Lower lobe of right lung (tissue), 2 donors: ENCODE data around the gene TMEM89. TPM values are rescaled to one million over a fixed set of nuclear protein-coding genes. Genes with fewer than 3 reads are reported as not detected.

Source experiments
- ATAC-seq, 2 donors: fragments of 200-7000 bp; cut with Tn5 transposase; one replicate each; pipeline ENCODE4 v1.9.1; 2020 to 2022; ENCODE audit warnings: mild to moderate bottlenecking in 2 of 2, moderate library complexity in 2 of 2
- DNase-seq: peaks from one replicate; pipeline ENCODE4 v3.0.0-alpha.2; 2020
- H3K27ac ChIP-seq: fragments of 200-600 bp; one replicate; pipeline ENCODE4 v1.8.0; 2022
- H3K27me3 ChIP-seq: fragments of 200-600 bp; one replicate; pipeline ENCODE4 v1.8.0; 2022; ENCODE audit warnings: low read depth
- H3K36me3 ChIP-seq: fragments of 200-600 bp; one replicate; pipeline ENCODE4 v1.8.0; 2022; ENCODE audit warnings: mild to moderate bottlenecking
- H3K4me1 ChIP-seq: fragments of 200-600 bp; one replicate; pipeline ENCODE4 v1.8.0; 2022
- H3K4me3 ChIP-seq: fragments of 200-600 bp; one replicate; pipeline ENCODE4 v1.8.0; 2022; ENCODE audit warnings: mild to moderate bottlenecking
- H3K9me3 ChIP-seq: fragments of 200-600 bp; one replicate; pipeline ENCODE4 v1.8.0; 2022
- intact Hi-C: fragments of 100-400 bp; cut with DNase I; formaldehyde crosslinking; loops from one replicate; pipeline ENCODE4 v1.11.0; 2022
- total RNA-seq: library from RNA; stranded (reverse); fragmentation: NEBNext Ultra II Directional; extraction: Animal tissue kit (Norgen Biotek cat#: 25700); gene quantifications from one replicate; pipeline ENCODE4 v1.2.1, GENCODE V29; 2021
- TF ChIP-seq, protein P1 (sequence below): fragments of 200-600 bp; IDR thresholded peaks from one replicate; pipeline ENCODE4 v1.8.0; 2022; ENCODE audit warnings: antibody characterized with exemption, mild to moderate bottlenecking
- donor health status: DM: no; HTN: yes; CAD: no; lungs with severe emphysema.

TMEM89 gene
- total RNA-seq, 1 donor from 2014 or later: not detected

- Histone ChIP-seq H3K9me3 (no peaks in the 10 kb centered on the region), H3K27me3 (no peaks in the 10 kb centered on the region), H3K4me3 (no peak overlapping the region), H3K4me1 (no peaks in the 10 kb centered on the region), H3K36me3 (no peaks in the 10 kb centered on the region), H3K27ac (no peak overlapping the region)
- DNase-seq: no peak
- TF ChIP-seq, protein P1, sequence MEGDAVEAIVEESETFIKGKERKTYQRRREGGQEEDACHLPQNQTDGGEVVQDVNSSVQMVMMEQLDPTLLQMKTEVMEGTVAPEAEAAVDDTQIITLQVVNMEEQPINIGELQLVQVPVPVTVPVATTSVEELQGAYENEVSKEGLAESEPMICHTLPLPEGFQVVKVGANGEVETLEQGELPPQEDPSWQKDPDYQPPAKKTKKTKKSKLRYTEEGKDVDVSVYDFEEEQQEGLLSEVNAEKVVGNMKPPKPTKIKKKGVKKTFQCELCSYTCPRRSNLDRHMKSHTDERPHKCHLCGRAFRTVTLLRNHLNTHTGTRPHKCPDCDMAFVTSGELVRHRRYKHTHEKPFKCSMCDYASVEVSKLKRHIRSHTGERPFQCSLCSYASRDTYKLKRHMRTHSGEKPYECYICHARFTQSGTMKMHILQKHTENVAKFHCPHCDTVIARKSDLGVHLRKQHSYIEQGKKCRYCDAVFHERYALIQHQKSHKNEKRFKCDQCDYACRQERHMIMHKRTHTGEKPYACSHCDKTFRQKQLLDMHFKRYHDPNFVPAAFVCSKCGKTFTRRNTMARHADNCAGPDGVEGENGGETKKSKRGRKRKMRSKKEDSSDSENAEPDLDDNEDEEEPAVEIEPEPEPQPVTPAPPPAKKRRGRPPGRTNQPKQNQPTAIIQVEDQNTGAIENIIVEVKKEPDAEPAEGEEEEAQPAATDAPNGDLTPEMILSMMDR: no peak
- intact Hi-C loops: no loop called here
- no peak for ATAC-seq
Observed at GRCh38 chr3:48581621-48582481, 39.7 kb downstream of the TMEM89 start.

DNA sequence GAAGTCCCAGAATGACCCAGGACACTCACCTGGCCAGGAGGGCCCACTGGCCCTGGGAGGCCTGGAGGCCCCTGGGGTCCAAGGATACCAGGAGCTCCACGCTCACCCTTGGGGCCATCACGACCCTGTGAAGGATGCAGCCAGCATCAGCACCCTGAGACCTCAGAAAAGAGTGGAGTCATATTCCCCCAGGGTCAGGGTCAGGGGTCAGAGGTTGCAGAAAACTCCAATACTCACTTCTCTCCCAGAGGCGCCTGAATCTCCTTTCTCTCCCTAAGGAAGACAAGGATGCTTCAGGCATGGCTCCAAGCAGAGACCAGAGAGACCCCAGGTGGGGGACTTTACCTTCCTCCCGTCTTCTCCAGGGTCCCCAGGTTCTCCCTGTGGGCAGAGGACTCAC is 44.9 kb downstream of the TMEM89 start:
- Histone ChIP-seq H3K9me3 (no peaks in the 10 kb centered on the region), H3K27me3 (no peaks in the 10 kb centered on the region), H3K4me3 (no peak overlapping the region), H3K36me3 (no peaks in the 10 kb centered on the region), H3K27ac (no peak overlapping the region), H3K4me1 (no peaks in the 10 kb centered on the region)
- DNase-seq (no peak), ATAC-seq (no peak)
- TF ChIP-seq, protein P1: no peak
- intact Hi-C loops: no loop called here

GRCh38 chr3:48575366-48575765 is 46.2 kb downstream of the TMEM89 start:
- ATAC-seq: no peak

GRCh38 chr3:48573973-48574585 is 47.5 kb downstream of the TMEM89 start:
- H3K9me3 ChIP-seq: no peaks in the 10 kb centered on the region
- TF ChIP-seq, protein P1: no peak
- H3K27ac ChIP-seq: no peak overlapping the region
- DNase-seq (no peak), ATAC-seq (no peak)
- no peaks in the 10 kb centered on the region for H3K27me3 ChIP-seq
- H3K4me1 ChIP-seq: no peaks in the 10 kb centered on the region
- no peak overlapping the region for H3K4me3 ChIP-seq
- intact Hi-C loops: no loop called here
- H3K36me3 ChIP-seq: no peaks in the 10 kb centered on the region

More at GRCh38 chr3:48575366-48575765, 46.2 kb downstream of the TMEM89 start:
- Histone ChIP-seq H3K27ac (no peak overlapping the region), H3K9me3 (no peaks in the 10 kb centered on the region), H3K4me1 (no peaks in the 10 kb centered on the region), H3K4me3 (no peak overlapping the region), H3K27me3 (no peaks in the 10 kb centered on the region), H3K36me3 (no peaks in the 10 kb centered on the region)
- intact Hi-C loops: no loop called here
- DNase-seq: no peak
- TF ChIP-seq, protein P1: no peak

DNA sequence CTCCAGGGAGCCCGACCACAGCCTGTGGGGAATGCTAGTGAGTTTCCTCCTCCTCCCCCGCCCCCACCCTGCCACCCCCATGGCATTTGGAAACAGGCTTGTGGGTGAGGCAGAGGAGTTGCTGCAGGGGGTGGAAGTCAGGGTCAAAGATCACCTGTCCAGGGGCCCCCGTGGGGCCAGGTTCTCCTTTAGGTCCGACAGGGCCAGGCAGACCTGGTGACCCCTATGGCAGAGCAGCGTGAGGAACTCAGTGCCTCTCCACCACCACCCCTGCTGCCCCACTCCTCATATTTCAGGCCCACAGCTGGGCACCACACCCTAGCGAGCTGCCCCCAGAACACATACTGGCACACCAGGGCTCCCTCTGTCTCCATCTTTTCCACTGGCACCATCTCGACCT is 49.1 kb downstream of the TMEM89 start:
- no peaks in the 10 kb centered on the region for H3K9me3 ChIP-seq
- intact Hi-C loops: no loop called here
- DNase-seq: no peak

More for the DNA sequence above, 49.1 kb downstream of the TMEM89 start:
- no peak overlapping the region for H3K27ac ChIP-seq
- H3K27me3 ChIP-seq: no peaks in the 10 kb centered on the region
- ATAC-seq: no peak
- H3K4me1 ChIP-seq: no peaks in the 10 kb centered on the region
- TF ChIP-seq, protein P1: no peak
- H3K4me3 ChIP-seq: no peak overlapping the region
- H3K36me3 ChIP-seq: no peaks in the 10 kb centered on the region
